ENCODE data around the gene DNAAF9.

The DNAAF9 gene

GRCh38 chr20:3382836-3383235 is 24.6 kb downstream of the DNAAF9 start (continued):
- TF ChIP-seq ZNF565 (CRISPR knock-in tag; conservative IDR thresholded peaks at IDR 0.05; ENCODE audit: low read depth) = no peak
- TF ChIP-seq ZFP30 (CRISPR knock-in tag; IDR thresholded peaks at IDR 0.05) = no peak

GRCh38 chr20:3380228-3381070 is 27.0 kb downstream of the DNAAF9 start:
- ATAC-seq = no peak
- TF ChIP-seq TOX (CRISPR knock-in tag; IDR thresholded peaks at IDR 0.05; ENCODE audit: borderline replicate concordance) (no peak), ZFP3 (CRISPR knock-in tag; IDR thresholded peaks at IDR 0.05) (no peak), BACH2 (CRISPR knock-in tag; IDR thresholded peaks at IDR 0.05; ENCODE audit: borderline replicate concordance) (no peak), ARNTL (CRISPR knock-in tag; IDR thresholded peaks at IDR 0.05; ENCODE audit: borderline replicate concordance, low read depth) (no peak), ZNF70 (CRISPR knock-in tag; IDR thresholded peaks at IDR 0.05) (no peak), PPARA (CRISPR knock-in tag; IDR thresholded peaks at IDR 0.05; ENCODE audit: borderline replicate concordance) (no peak), PATZ1 (CRISPR knock-in tag; IDR thresholded peaks at IDR 0.05; ENCODE audit: borderline replicate concordance) (no peak), ZFP30 (CRISPR knock-in tag; IDR thresholded peaks at IDR 0.05) (no peak), OSR1 (CRISPR knock-in tag; IDR thresholded peaks at IDR 0.05) (no peak)

GRCh38 chr20:3378138-3378537 is 29.3 kb downstream of the DNAAF9 start:
- no peak for TF ChIP-seq CREB5 (CRISPR knock-in tag; IDR thresholded peaks at IDR 0.05; ENCODE audit: low read depth)
- TF ChIP-seq PPARA (CRISPR knock-in tag; IDR thresholded peaks at IDR 0.05; ENCODE audit: borderline replicate concordance) = no peak
- TF ChIP-seq ESRRG (CRISPR knock-in tag; IDR thresholded peaks at IDR 0.05) = no peak
- no peak for TF ChIP-seq ZFP30 (CRISPR knock-in tag; IDR thresholded peaks at IDR 0.05)
- TF ChIP-seq POU6F1 (CRISPR knock-in tag; IDR thresholded peaks at IDR 0.05; ENCODE audit: borderline replicate concordance, low read depth) = no peak
- TF ChIP-seq CSDC2 (CRISPR knock-in tag; IDR thresholded peaks at IDR 0.05) = no peak
- no peak for TF ChIP-seq TOX (CRISPR knock-in tag; IDR thresholded peaks at IDR 0.05; ENCODE audit: borderline replicate concordance)
- TF ChIP-seq SNAI2 (CRISPR knock-in tag; IDR thresholded peaks at IDR 0.05) = no peak
- no peak for TF ChIP-seq ZNF565 (CRISPR knock-in tag; conservative IDR thresholded peaks at IDR 0.05; ENCODE audit: low read depth)
- TF ChIP-seq ZNF70 (CRISPR knock-in tag; IDR thresholded peaks at IDR 0.05) = no peak
- TF ChIP-seq BACH2 (CRISPR knock-in tag; IDR thresholded peaks at IDR 0.05; ENCODE audit: borderline replicate concordance) = no peak
- no peak for ATAC-seq

GRCh38 chr20:3377644-3378043 is 29.8 kb downstream of the DNAAF9 start:
- ATAC-seq = no peak
- TF ChIP-seq GLIS3 (CRISPR knock-in tag; IDR thresholded peaks at IDR 0.05) (no peak), OSR1 (CRISPR knock-in tag; IDR thresholded peaks at IDR 0.05) (no peak), ZNF565 (CRISPR knock-in tag; conservative IDR thresholded peaks at IDR 0.05; ENCODE audit: low read depth) (no peak), SNAI2 (CRISPR knock-in tag; IDR thresholded peaks at IDR 0.05) (no peak), ESRRG (CRISPR knock-in tag; IDR thresholded peaks at IDR 0.05) (no peak), ZFP3 (CRISPR knock-in tag; IDR thresholded peaks at IDR 0.05) (no peak), ISL1 (CRISPR knock-in tag; IDR thresholded peaks at IDR 0.05) (no peak), TSHZ2 (CRISPR knock-in tag; IDR thresholded peaks at IDR 0.05) (no peak), RARB (CRISPR knock-in tag; IDR thresholded peaks at IDR 0.05) (no peak), TCF4 (CRISPR knock-in tag; IDR thresholded peaks at IDR 0.05; ENCODE audit: borderline replicate concordance) (no peak), CREB5 (CRISPR knock-in tag; IDR thresholded peaks at IDR 0.05; ENCODE audit: low read depth) (no peak), CSDC2 (CRISPR knock-in tag; IDR thresholded peaks at IDR 0.05) (no peak), ZNF8 (CRISPR knock-in tag; IDR thresholded peaks at IDR 0.05) (no peak)
